Measurements from ENCODE around the gene SRSF6. TPM values are rescaled to one million over a fixed set of nuclear protein-coding genes. Genes with fewer than 3 reads are reported as not detected.
A peak's percentile ranks its signal among the peaks of the same experiment; 100 is the strongest.

The SRSF6 gene
- total and polyA plus RNA-seq, 10 of the 15 experiments (the other 5 are each of a cell fraction or from before 2014, with no cell fraction given): 57.2 to 191 (median 108) TPM

DNA sequence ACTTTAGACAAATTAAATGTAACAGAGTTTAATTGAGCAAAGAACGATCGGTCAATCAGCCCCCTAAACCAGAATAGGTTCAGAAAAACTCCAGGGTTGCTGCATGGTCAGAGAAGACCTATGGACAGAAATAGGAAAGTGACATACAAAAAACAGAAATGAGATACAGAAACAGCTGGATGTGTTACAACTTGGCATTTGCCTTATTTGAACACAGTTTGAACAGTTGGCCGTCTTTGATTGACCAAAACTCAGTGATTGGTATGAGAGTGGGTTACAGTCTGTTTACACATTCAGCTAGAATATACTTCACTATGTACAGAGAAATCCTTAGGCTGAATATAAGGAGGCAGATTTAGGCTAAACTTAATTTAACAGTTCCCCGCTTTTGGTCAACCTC lies 19.9 kb downstream of the SRSF6 start (continued):
- TF ChIP-seq ZBED1 (IDR thresholded peaks at IDR 0.05; ENCODE audit: borderline replicate concordance) (no peak), POU2F2 (IDR thresholded peaks at IDR 0.05; ENCODE audit: borderline replicate concordance, low read depth, low read length) (no peak), RAD51 (IDR thresholded peaks at IDR 0.05) (no peak), JUND (IDR thresholded peaks at IDR 0.05; ENCODE audit: low read depth, low read length) (no peak), RFX5 (IDR thresholded peaks at IDR 0.05; ENCODE audit: low read depth, low read length) (no peak)

GRCh38 chr20:43490038-43490437 lies 32.3 kb downstream of the SRSF6 start:
- WGBS (ENCODE audit: insufficient coverage, insufficient replicate concordance, low lambda C conversion rate, missing lambda C conversion rate): 98% methylated on average over 2 of the region's 2 CpGs
- TF ChIP-seq BRCA1 (IDR thresholded peaks at IDR 0.05; ENCODE audit: low read depth, low read length): no peak
- SMC1A ChIA-PET (ENCODE audit: uncharacterized antibody, unreplicated experiment): no interaction called here
- H3K9me3 ChIP-seq (replicated peaks; ENCODE audit: control insufficient read depth, insufficient read depth, low read length): no peaks in the 10 kb centered on the region; the same call in 2 of the 3 replicates
- no peaks in the 10 kb centered on the region for H3K36me3 ChIP-seq (ENCODE audit: control insufficient read depth in 2 of 2, insufficient read depth in 2 of 2, low read length in 1 of 2)
- H3K27me3 ChIP-seq (replicated peaks in 1 of 2; ENCODE audit: control insufficient read depth in 2 of 2, insufficient read depth in 2 of 2, low read length in 1 of 2): no peaks in the 10 kb centered on the region
- CTCF ChIA-PET: interaction anchor here (0.8 kb wide), 1 partner anchor 602 kb away, joined by 4 read pairs; no protein-coding TSS in a partner anchor
- H3K4me1 ChIP-seq (ENCODE audit: control insufficient read depth, insufficient read depth, low read length): peaks cover 6% of the 10 kb centered on the region
- H2AFZ ChIP-seq (ENCODE audit: control insufficient read depth, low read depth, low read length): no peak overlapping the region
- DNase-seq (ENCODE audit: low read depth, low spot score): no peak
- H3K9ac ChIP-seq (ENCODE audit: control insufficient read depth, insufficient read depth, low read length): no peak overlapping the region
- ATAC-seq: no peak
- no peak for FAIRE-seq
- H4K20me1 ChIP-seq (ENCODE audit: control insufficient read depth, insufficient read depth): no peaks in the 10 kb centered on the region
- BruUV-seq (replicated peaks): no TSS peak
- intact Hi-C loops (cut with micrococcal nuclease; ENCODE audit: unreplicated experiment) (no loop called here), in situ Hi-C loops (cut with MboI) (no loop called here)
- H3K4me2 ChIP-seq (ENCODE audit: control insufficient read depth, insufficient read depth): no peak overlapping the region
- no peak overlapping the region for H3K27ac ChIP-seq (ENCODE audit: control insufficient read depth, insufficient read depth)
- no peaks in the 10 kb centered on the region for H3K79me2 ChIP-seq (ENCODE audit: control insufficient read depth, insufficient read depth, low read length)
- H3K4me3 ChIP-seq: no peak overlapping the region
- POLR2A ChIA-PET: interaction anchor here (0.6 kb wide), 1 partner anchor 614 kb away, joined by 6 read pairs; no protein-coding TSS in a partner anchor
- RAD21 ChIA-PET (ENCODE audit: unreplicated experiment): no interaction called here

GRCh38 chr20:43492101-43492500 lies 34.4 kb downstream of the SRSF6 start:
- H3K4me1 ChIP-seq (ENCODE audit: control insufficient read depth, insufficient read depth, low read length): peaks cover 6% of the 10 kb centered on the region
- no peaks in the 10 kb centered on the region for H3K36me3 ChIP-seq (ENCODE audit: control insufficient read depth in 2 of 2, insufficient read depth in 2 of 2, low read length in 1 of 2)
- no peaks in the 10 kb centered on the region for H4K20me1 ChIP-seq (ENCODE audit: control insufficient read depth, insufficient read depth)
- no peak overlapping the region for H3K27ac ChIP-seq (ENCODE audit: control insufficient read depth, insufficient read depth)
- no peaks in the 10 kb centered on the region for H3K79me2 ChIP-seq (ENCODE audit: control insufficient read depth, insufficient read depth, low read length)
- in situ Hi-C loops (cut with MboI): no loop called here
- H3K9me3 ChIP-seq (replicated peaks; ENCODE audit: control insufficient read depth, insufficient read depth, low read length): no peaks in the 10 kb centered on the region; the same call in 2 of the 3 replicates
- 0% methylated on average over 3 of the region's 3 CpGs for WGBS (ENCODE audit: insufficient coverage, insufficient replicate concordance, low lambda C conversion rate, missing lambda C conversion rate)
- ChIA-PET SMC1A (ENCODE audit: uncharacterized antibody, unreplicated experiment) (interaction anchor here (1.2 kb wide), 1 partner anchor 22 kb away, joined by 4 read pairs; no protein-coding TSS in a partner anchor), RAD21 (ENCODE audit: unreplicated experiment) (no interaction called here), POLR2A (interaction anchor here (0.5 to 1.3 kb wide), 2 partner anchors 18 to 35 kb away, joined by 4 read pairs; partner anchors contain the start of gene SRSF6), CTCF (no interaction called here)
- peak; percentile 56 for DNase-seq (ENCODE audit: low read depth, low spot score)
- H3K27me3 ChIP-seq (replicated peaks in 1 of 2; ENCODE audit: control insufficient read depth in 2 of 2, insufficient read depth in 2 of 2, low read length in 1 of 2): no peaks in the 10 kb centered on the region
- peak overlapping the region; percentile 42 for H3K4me2 ChIP-seq (ENCODE audit: control insufficient read depth, insufficient read depth)
- H3K4me3 ChIP-seq: no peak overlapping the region
- no TSS peak for BruUV-seq (replicated peaks)
- H2AFZ ChIP-seq (ENCODE audit: control insufficient read depth, low read depth, low read length): no peak overlapping the region
- FAIRE-seq: peak; percentile 88
- intact Hi-C loops (cut with micrococcal nuclease; ENCODE audit: unreplicated experiment): no loop called here
- ATAC-seq: peak; percentile 96
- H3K9ac ChIP-seq (ENCODE audit: control insufficient read depth, insufficient read depth, low read length): no peak overlapping the region
- TF ChIP-seq, protein P1, sequence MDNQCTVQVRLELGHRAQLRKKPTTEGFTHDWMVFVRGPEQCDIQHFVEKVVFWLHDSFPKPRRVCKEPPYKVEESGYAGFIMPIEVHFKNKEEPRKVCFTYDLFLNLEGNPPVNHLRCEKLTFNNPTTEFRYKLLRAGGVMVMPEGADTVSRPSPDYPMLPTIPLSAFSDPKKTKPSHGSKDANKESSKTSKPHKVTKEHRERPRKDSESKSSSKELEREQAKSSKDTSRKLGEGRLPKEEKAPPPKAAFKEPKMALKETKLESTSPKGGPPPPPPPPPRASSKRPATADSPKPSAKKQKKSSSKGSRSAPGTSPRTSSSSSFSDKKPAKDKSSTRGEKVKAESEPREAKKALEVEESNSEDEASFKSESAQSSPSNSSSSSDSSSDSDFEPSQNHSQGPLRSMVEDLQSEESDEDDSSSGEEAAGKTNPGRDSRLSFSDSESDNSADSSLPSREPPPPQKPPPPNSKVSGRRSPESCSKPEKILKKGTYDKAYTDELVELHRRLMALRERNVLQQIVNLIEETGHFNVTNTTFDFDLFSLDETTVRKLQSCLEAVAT (IDR thresholded peaks at IDR 0.05): no peak
- TF ChIP-seq IKZF1 (conservative IDR thresholded peaks at IDR 0.05): no peak
- no peak for TF ChIP-seq ZNF217 (IDR thresholded peaks at IDR 0.05)
- TF ChIP-seq RFX5 (IDR thresholded peaks at IDR 0.05; ENCODE audit: low read depth, low read length): no peak
- TF ChIP-seq RELB (IDR thresholded peaks at IDR 0.05; ENCODE audit: low read depth): no peak
- TF ChIP-seq, protein P2, sequence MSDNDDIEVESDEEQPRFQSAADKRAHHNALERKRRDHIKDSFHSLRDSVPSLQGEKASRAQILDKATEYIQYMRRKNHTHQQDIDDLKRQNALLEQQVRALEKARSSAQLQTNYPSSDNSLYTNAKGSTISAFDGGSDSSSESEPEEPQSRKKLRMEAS (IDR thresholded peaks at IDR 0.05; ENCODE audit: low read depth, low read length): no peak
- TF ChIP-seq PML (IDR thresholded peaks at IDR 0.05; ENCODE audit: low read length): no peak
- no peak for TF ChIP-seq CEBPB (IDR thresholded peaks at IDR 0.05; ENCODE audit: borderline replicate concordance in 1 of 2, low read depth in 2 of 2, low read length in 2 of 2)
- TF ChIP-seq CREB1 (IDR thresholded peaks at IDR 0.05; ENCODE audit: low read depth): peak; percentile 86
